Esophagus squamous epithelium (tissue), 5 donors: Measurements from ENCODE around the gene RNU4-1. TPM values are rescaled to one million over a fixed set of nuclear protein-coding genes. Genes with fewer than 3 reads are reported as not detected.

Source experiments
- DNase-seq: peaks from one replicate; lab custom pipeline; 2025; lab: John Stamatoyannopoulos, UW
- H3K27ac ChIP-seq, 4 donors: fragments of 200-600 bp; sonication (generic); one replicate each; pipeline ENCODE4 v1.5.1; 2016 to 2019; ENCODE audit warnings: mild to moderate bottlenecking in 1 of 4
- H3K27me3 ChIP-seq, 4 donors: fragments of 200-600 bp; sonication (generic); 1 replicate in 3 of 4; 2 replicates in 1 of 4; pipeline versions ENCODE4 v1.5.1 to v1.6.0; 2017 to 2021; ENCODE audit warnings: antibody characterized with exemption in 1 of 4
- H3K36me3 ChIP-seq, 3 donors: fragments of 200-600 bp; sonication (generic); one replicate each; pipeline ENCODE4 v1.5.1; 2016 to 2019
- H3K4me1 ChIP-seq, 3 donors: fragments of 200-600 bp; sonication (generic); one replicate each; pipeline ENCODE4 v1.5.1; 2017 to 2019
- H3K4me3 ChIP-seq, 4 donors: fragments of 200-600 bp; sonication (generic); 1 replicate in 3 of 4; 2 replicates in 1 of 4; pipeline ENCODE4 v1.5.1; 2016 to 2019; ENCODE audit warnings: mild to moderate bottlenecking in 2 of 4, moderate library complexity in 1 of 4
- H3K9me3 ChIP-seq, 3 donors: fragments of 200-600 bp; sonication (generic); one replicate each; pipeline ENCODE4 v1.5.1; 2016 to 2019
- POLR2A ChIP-seq, 4 donors: fragments of 450-650 bp; IDR thresholded peaks; one replicate each; pipeline ENCODE4 v1.6.1; 2017; ENCODE audit warnings: antibody characterized with exemption in 4 of 4, mild to moderate bottlenecking in 4 of 4, moderate library complexity in 3 of 4
- WGBS, 2 donors: methylation state at CpG; one replicate each; pipeline ENCODE4 v1.1.5; 2018; 5-methylcytosine and 5-hydroxymethylcytosine counted together
- intact Hi-C: fragments of 100-400 bp; cut with DNase I; formaldehyde crosslinking; loops from one replicate; pipeline ENCODE4 v1.15.0; 2022
- total RNA-seq, 4 donors: library from RNA; depleted of rRNA; stranded (reverse); fragments of >200 nt; gene quantifications; one replicate each; pipeline ENCODE4 v1.1.0, GENCODE V29; 2016
- TF ChIP-seq, protein P1 (sequence below), 6 experiments: fragments of 450-650 bp in 4 of 6; fragments of 200-600 bp in 2 of 6; sonication (generic) in 2 of 6; IDR thresholded peaks; one replicate each; pipeline ENCODE4 v1.5.1; 2016 to 2019; ENCODE audit warnings: antibody characterized with exemption in 6 of 6, mild to moderate bottlenecking in 4 of 6, moderate library complexity in 4 of 6
- donor health status: DM: yes; HTN: yes; CAD: no.

Gene RNU4-1
- total RNA-seq, 4 donors from 2014 or later = under 0.01 TPM; not detected in 1

DNA sequence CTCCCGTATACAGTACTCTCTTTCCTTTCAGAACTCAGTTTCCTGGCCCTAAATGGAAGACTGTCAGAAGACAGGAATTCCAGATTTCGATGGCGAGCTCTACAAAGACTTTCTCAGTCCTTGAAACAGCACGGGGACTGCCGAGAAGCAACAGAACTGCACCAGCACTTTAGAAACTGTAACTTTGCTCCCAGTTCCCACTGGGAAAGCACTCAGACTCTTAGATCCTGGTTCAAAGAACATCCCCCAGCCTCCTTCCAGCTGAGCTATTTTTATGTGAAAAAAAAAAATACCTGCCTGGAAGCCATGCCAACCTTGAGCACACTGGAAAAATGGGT, 29.3 kb downstream of the RNU4-1 start:
- Histone ChIP-seq H3K27me3 (no peaks in the 10 kb centered on the region), H3K4me3 (peak overlapping the region; percentile 84 to 98 (median 92)), H3K4me1 (peaks cover 42 to 75% (median 45%) of the 10 kb centered on the region in 3 donors), H3K9me3 (no peaks in the 10 kb centered on the region), H3K36me3 (no peaks in the 10 kb centered on the region), H3K27ac (peak overlapping the region; percentile 89 to 95 (median 92))
- intact Hi-C loops = loop anchor here (2.0 kb wide), 1 partner anchor 35 kb away; no protein-coding TSS in a partner anchor
- DNase-seq = no peak
- 26 to 27% methylated on average over 4 to 5 of the region's 5 CpGs for WGBS, 2 donors
- TF ChIP-seq, protein P1, sequence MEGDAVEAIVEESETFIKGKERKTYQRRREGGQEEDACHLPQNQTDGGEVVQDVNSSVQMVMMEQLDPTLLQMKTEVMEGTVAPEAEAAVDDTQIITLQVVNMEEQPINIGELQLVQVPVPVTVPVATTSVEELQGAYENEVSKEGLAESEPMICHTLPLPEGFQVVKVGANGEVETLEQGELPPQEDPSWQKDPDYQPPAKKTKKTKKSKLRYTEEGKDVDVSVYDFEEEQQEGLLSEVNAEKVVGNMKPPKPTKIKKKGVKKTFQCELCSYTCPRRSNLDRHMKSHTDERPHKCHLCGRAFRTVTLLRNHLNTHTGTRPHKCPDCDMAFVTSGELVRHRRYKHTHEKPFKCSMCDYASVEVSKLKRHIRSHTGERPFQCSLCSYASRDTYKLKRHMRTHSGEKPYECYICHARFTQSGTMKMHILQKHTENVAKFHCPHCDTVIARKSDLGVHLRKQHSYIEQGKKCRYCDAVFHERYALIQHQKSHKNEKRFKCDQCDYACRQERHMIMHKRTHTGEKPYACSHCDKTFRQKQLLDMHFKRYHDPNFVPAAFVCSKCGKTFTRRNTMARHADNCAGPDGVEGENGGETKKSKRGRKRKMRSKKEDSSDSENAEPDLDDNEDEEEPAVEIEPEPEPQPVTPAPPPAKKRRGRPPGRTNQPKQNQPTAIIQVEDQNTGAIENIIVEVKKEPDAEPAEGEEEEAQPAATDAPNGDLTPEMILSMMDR (IDR thresholded peaks at IDR 0.05) = no peak

DNA sequence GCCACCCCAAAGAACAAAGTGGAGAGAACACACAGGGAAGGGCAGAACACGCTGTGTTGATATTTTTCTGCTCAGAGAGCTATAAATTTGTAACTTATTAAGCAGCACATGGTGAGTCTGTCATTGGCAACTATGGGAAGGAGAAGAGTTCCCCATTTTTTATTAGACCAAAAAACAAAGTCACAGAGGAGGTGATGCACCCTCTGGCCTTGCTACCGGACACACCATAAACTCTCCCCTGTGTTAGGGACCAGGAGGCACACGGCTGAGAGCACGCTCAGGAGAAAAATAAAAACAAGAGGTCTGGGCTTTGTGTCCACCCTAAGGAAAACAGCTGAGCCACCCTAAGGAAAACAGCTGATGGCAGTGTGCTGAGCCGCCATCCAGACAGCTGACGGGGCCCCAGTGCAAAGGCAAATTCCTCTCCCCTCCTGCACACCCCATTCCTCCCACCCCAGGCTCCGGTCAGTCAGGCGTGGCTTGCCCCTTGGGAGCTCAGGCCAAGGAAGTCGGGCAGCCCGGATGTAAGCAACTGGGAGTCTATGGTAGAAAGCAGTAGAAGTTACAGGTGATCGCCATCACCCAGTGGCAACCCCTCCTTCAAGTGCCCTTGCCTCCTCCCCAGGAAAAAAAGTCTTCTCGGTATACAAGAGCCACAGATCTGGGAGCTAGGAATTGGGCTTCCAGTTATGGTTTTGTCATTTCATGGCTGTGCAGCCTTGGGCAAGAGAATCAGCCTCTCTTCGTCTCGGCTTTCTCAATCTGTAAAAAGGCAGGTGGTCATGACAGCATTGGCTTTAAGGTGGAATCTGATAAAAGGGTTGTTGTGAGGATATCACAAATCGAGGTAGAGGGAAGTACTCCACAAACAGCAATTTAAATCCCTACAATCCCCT, 29.9 kb downstream of the RNU4-1 start:
- Histone ChIP-seq H3K27me3 (no peaks in the 10 kb centered on the region), H3K36me3 (no peaks in the 10 kb centered on the region), H3K9me3 (no peaks in the 10 kb centered on the region), H3K27ac (peak overlapping the region; percentile 89 to 95 (median 92)), H3K4me1 (peaks cover 49 to 81% (median 51%) of the 10 kb centered on the region in 3 donors), H3K4me3 (peak overlapping the region; percentile 84 to 98 (median 92))
- no peak for DNase-seq
- intact Hi-C loops = no loop called here
- TF ChIP-seq POLR2A (IDR thresholded peaks at IDR 0.05) = peak in 1 of 4 donors; percentile 24
- TF ChIP-seq, protein P1 (IDR thresholded peaks at IDR 0.05) = no peak
- 33 to 58% methylated on average over 11 to 13 of the region's 15 CpGs for WGBS, 2 donors

DNA sequence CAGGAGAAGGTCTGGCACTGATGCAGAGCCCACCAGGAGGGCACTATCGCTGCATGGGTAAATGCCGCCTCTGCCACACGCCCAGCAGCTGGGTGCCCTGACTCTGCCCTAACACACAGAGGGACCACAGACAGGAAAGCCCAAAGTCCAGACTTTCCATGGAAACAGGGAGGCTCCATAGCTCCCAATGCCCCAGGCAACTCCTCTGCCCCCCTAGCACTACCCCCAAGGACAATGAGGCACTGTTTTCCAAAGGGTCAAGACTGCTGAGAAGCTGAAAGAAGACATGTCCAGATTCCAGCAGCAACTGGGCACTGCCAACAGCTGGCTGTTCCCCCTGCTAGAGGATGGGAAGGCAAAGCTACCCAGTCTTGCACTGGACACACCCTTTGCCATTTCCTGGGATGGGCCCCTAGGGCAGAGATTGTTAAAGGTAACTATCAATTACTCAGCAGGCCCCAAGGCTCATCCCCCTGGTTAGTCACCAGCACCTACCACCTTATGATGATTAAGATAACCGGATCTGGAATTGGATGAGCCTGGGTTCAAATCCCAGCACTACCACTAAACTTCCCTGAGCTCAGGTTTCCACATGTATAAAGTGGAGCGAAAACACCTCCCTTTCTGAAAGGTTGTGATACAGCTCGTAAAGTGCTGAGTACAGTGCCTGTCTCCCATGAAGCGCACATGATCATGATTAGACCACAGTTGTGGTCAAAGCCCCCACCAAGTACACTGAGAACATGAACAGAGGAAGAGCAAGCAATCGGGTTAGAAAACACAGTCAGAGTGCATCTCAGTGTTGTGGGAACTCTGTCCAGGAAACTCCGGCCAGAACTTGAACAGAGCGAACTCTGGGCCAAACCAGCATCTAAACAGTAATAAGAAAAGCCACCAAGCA, 30.8 kb downstream of the RNU4-1 start:
- Histone ChIP-seq H3K27ac (peak overlapping the region; percentile 22 to 95 (median 92)), H3K36me3 (no peaks in the 10 kb centered on the region), H3K27me3 (no peaks in the 10 kb centered on the region), H3K4me3 (peak overlapping the region in 3 of 4 donors; percentile 87 to 98 (median 97)), H3K9me3 (no peaks in the 10 kb centered on the region), H3K4me1 (peaks cover 56 to 90% (median 58%) of the 10 kb centered on the region in 3 donors)
- TF ChIP-seq, protein P1 (IDR thresholded peaks at IDR 0.05) = no peak
- no peak for TF ChIP-seq POLR2A (IDR thresholded peaks at IDR 0.05)
- no peak for DNase-seq
- intact Hi-C loops = no loop called here
- 49 to 54% methylated on average over 9 to 10 of the region's 10 CpGs for WGBS, 2 donors

DNA sequence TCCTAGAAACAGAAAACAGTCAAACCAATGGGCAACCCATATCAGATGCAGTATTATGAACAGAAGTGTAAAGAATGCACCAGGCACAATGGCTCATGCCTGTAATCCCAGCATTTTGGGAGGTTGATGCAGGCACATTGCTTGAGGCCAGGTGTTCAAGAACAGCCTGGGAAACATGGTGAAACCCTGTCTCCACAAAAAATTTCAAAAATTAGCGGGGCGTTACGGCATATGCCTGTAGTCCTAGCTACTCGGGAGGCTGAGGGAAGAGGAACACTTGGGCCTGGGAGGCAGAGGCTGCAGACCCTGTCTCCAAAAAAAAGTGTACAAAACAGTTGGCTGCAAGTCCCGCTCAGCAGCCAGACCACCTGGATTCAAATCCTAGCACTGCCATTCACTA, 32.4 kb downstream of the RNU4-1 start:
- Histone ChIP-seq H3K4me1 (peaks cover 67 to 98% (median 73%) of the 10 kb centered on the region in 3 donors), H3K9me3 (no peaks in the 10 kb centered on the region), H3K27ac (peak overlapping the region in 1 of 4 donors; percentile 89), H3K36me3 (no peaks in the 10 kb centered on the region), H3K27me3 (no peaks in the 10 kb centered on the region), H3K4me3 (no peak overlapping the region)
- TF ChIP-seq, protein P1 (IDR thresholded peaks at IDR 0.05) = no peak
- TF ChIP-seq POLR2A (IDR thresholded peaks at IDR 0.05) = no peak
- 82 to 93% methylated on average over 4 to 5 of the region's 5 CpGs for WGBS, 2 donors
- no peak for DNase-seq
- intact Hi-C loops = no loop called here
